ENCODE results near the gene TMEM182. TPM values are rescaled to one million over a fixed set of nuclear protein-coding genes. Genes with fewer than 3 reads are reported as not detected.

TMEM182 gene
- total RNA-seq, 1 experiment from 2014 or later, result 3.2 TPM

DNA sequence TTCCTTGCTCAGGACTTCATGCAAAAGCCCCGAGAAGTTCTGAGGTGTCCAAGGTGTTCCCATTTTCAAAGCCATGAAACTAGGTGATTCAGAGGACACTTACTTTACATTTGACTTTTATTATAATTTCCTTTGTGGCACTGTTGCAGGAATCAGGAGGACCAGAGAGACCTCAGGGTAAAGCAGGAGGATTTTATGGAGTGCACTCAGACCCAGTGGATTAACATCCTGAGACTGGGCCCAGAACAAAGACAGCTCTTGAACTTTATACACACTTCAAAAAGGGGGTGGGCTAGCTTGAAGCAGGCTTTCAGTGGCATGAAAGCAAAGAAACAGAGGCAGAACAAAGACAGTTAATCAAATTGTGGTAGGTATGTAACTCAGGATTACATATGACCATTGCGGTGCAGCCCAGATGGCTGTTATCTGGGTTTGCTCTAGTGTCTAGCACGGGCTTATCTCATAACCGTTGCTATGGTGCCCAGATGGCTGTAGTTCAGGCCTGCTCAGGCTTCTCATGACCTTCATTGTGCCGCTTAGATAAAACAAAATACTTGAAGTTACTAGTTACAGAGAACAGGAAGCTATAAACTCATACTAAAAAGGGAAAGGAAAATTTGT, 39.4 kb downstream of the TMEM182 start:
- Histone ChIP-seq H3K27ac (ENCODE audit: low read depth, low read length, poor library complexity, severe bottlenecking) (no peak overlapping the region), H3K4me1 (ENCODE audit: insufficient read depth, low read length, poor library complexity, severe bottlenecking) (no peaks in the 10 kb centered on the region), H3K27me3 (replicated peaks; ENCODE audit: insufficient read depth, low read depth, low read length, poor library complexity) (no peaks in the 10 kb centered on the region), H3K4me3 (ENCODE audit: low read depth, low read length, poor library complexity, severe bottlenecking) (no peak overlapping the region), H3K36me3 (ENCODE audit: insufficient read depth, low read length, poor library complexity, severe bottlenecking) (no peaks in the 10 kb centered on the region), H3K9me3 (ENCODE audit: low read depth, low read length, poor library complexity, severe bottlenecking) (peaks cover 23% of the 10 kb centered on the region)
- TF ChIP-seq EZH2 (IDR thresholded peaks at IDR 0.05; ENCODE audit: borderline replicate concordance, low read depth, low read length, poor library complexity, severe bottlenecking) (no peak), CTCF (conservative IDR thresholded peaks at IDR 0.05; ENCODE audit: low read depth, low read length) (no peak)
- ChIA-PET CTCF (interaction anchor here (0.6 kb wide), 1 partner anchor 791 kb away, joined by 3 read pairs; no protein-coding TSS in a partner anchor), POLR2A (ENCODE audit: low non-redundant PET) (no interaction called here)
- BruUV-seq (replicated peaks), result no TSS peak
- intact Hi-C loops (cut with micrococcal nuclease; ENCODE audit: unreplicated experiment), result loop anchor here (10.0 kb wide), 1 partner anchor 276 kb away; no protein-coding TSS in a partner anchor
- peak; percentile 5 for DNase-seq (ENCODE audit: low spot score)

- H3K27me3 ChIP-seq (replicated peaks; ENCODE audit: insufficient read depth, low read depth, low read length, poor library complexity), result no peaks in the 10 kb centered on the region
- no peak overlapping the region for H3K4me3 ChIP-seq (ENCODE audit: low read depth, low read length, poor library complexity, severe bottlenecking)
- ChIA-PET CTCF (no interaction called here), POLR2A (ENCODE audit: low non-redundant PET) (no interaction called here)
- no TSS peak for BruUV-seq (replicated peaks)
- peaks cover 23% of the 10 kb centered on the region for H3K9me3 ChIP-seq (ENCODE audit: low read depth, low read length, poor library complexity, severe bottlenecking)
- no peaks in the 10 kb centered on the region for H3K36me3 ChIP-seq (ENCODE audit: insufficient read depth, low read length, poor library complexity, severe bottlenecking)
- TF ChIP-seq EZH2 (IDR thresholded peaks at IDR 0.05; ENCODE audit: borderline replicate concordance, low read depth, low read length, poor library complexity, severe bottlenecking) (no peak), CTCF (conservative IDR thresholded peaks at IDR 0.05; ENCODE audit: low read depth, low read length) (no peak)
- H3K4me1 ChIP-seq (ENCODE audit: insufficient read depth, low read length, poor library complexity, severe bottlenecking), result no peaks in the 10 kb centered on the region
- intact Hi-C loops (cut with micrococcal nuclease; ENCODE audit: unreplicated experiment), result loop anchor here (10.0 kb wide), 1 partner anchor 277 kb away; no protein-coding TSS in a partner anchor
- DNase-seq (ENCODE audit: low spot score), result no peak
- H3K27ac ChIP-seq (ENCODE audit: low read depth, low read length, poor library complexity, severe bottlenecking), result no peak overlapping the region
Observed at GRCh38 chr2:102801858-102802699, 40.2 kb downstream of the TMEM182 start.

DNA sequence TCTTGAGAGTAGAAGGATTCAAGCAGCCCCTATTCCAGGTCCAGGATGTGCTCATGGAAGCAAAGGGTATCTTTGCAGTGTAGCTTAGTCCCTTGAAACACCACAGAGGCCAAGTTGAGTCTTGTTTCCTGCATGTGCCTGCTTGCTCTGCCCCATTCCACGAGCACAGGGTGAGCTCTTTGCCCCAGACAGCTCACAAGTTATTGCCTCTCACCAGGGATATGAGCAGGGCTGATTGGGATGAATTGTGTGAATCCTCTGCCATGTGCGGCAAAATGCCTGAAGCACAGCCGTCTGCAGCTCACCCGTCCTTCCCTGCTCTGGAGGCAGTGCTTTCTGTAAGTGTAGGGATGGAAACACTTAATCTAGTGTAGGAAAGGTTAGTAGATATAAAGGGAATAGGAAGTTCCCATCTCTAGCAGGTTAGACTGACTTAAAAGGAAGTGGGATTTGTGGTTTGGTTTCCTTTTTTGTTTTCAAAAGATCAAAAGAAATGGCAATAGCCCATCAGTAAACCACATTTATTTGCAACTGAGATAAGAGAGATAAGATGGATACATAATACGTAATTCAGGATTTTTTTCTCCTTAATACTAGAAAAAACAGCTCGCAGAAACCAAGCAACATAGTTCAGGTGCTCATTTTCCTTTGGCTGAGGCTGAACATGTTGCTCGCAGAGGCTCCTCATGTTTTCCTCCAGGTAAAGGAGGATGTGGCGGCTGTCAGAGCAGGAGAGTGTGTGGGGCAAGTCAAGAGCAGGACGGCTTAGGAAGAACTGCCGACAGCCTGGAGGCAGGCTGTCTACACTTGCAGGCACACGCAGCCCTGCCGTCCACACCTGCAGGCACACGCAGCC, 41.4 kb downstream of the TMEM182 start:
- POLR2A ChIA-PET (ENCODE audit: low non-redundant PET), result no interaction called here
- Histone ChIP-seq H3K27ac (ENCODE audit: low read depth, low read length, poor library complexity, severe bottlenecking) (no peak overlapping the region), H3K27me3 (replicated peaks; ENCODE audit: insufficient read depth, low read depth, low read length, poor library complexity) (no peaks in the 10 kb centered on the region), H3K9me3 (ENCODE audit: low read depth, low read length, poor library complexity, severe bottlenecking) (peaks cover 23% of the 10 kb centered on the region), H3K4me3 (ENCODE audit: low read depth, low read length, poor library complexity, severe bottlenecking) (no peak overlapping the region), H3K36me3 (ENCODE audit: insufficient read depth, low read length, poor library complexity, severe bottlenecking) (no peaks in the 10 kb centered on the region), H3K4me1 (ENCODE audit: insufficient read depth, low read length, poor library complexity, severe bottlenecking) (no peaks in the 10 kb centered on the region)
- no peak for TF ChIP-seq CTCF (conservative IDR thresholded peaks at IDR 0.05; ENCODE audit: low read depth, low read length)
- no peak for TF ChIP-seq EZH2 (IDR thresholded peaks at IDR 0.05; ENCODE audit: borderline replicate concordance, low read depth, low read length, poor library complexity, severe bottlenecking)
- intact Hi-C loops (cut with micrococcal nuclease; ENCODE audit: unreplicated experiment), result loop anchor here (10.0 kb wide), 1 partner anchor 278 kb away; no protein-coding TSS in a partner anchor
- no TSS peak for BruUV-seq (replicated peaks)
- DNase-seq (ENCODE audit: low spot score), result no peak
- CTCF ChIA-PET, result interaction anchor here (0.7 kb wide), 1 partner anchor 12 kb away, joined by 3 read pairs; no protein-coding TSS in a partner anchor

Data from A673 (cell line).